Naive thymus-derived CD4-positive, alpha-beta T cell (primary cell): ENCODE data around the gene TRIM54. TPM values are rescaled to one million over a fixed set of nuclear protein-coding genes. Genes with fewer than 3 reads are reported as not detected.

ENCODE experiments used
- ATAC-seq: fragments of 150-1000 bp; cut with Tn5 transposase; 2 replicates; pipeline ENCODE4 v1.10.0; 2021; ENCODE audit warnings: mild to moderate bottlenecking, moderate library complexity
- CTCF ChIA-PET: fragments of 350-600 bp; sonication (Branson Sonifier 250); formaldehyde crosslinking; loops from one replicate; lab custom pipeline; 2021; ENCODE audit warnings: antibody characterized with exemption; lab: Charles Lee
- POLR2A ChIA-PET: fragments of 350-600 bp; sonication (Branson Sonifier 250); formaldehyde crosslinking; loops from one replicate; lab custom pipeline; 2021; ENCODE audit warnings: antibody characterized with exemption, inconsistent platforms; lab: Charles Lee
- DNase-seq, 9 donors: peaks; one replicate each; pipeline versions ENCODE4 v3.0.0 to v3.0.0-alpha.2; 2020 to 2022; ENCODE audit warnings: mixed read lengths in 1 of 9
- H3K27ac ChIP-seq: one replicate; pipeline ENCODE4 v1.7.0; 2013; ENCODE audit warnings: mild to moderate bottlenecking, low read depth, low read length, moderate library complexity
- H3K27me3 ChIP-seq, 2 donors: one replicate each; pipeline ENCODE4 v1.7.0; 2013; ENCODE audit warnings: low read length in 2 of 2, mild to moderate bottlenecking in 2 of 2, moderate library complexity in 2 of 2; ENCODE audit not compliant: control insufficient read depth in 2 of 2, insufficient read depth in 2 of 2
- H3K36me3 ChIP-seq, 3 experiments: 1 replicate in 2 of 3; 2 replicates in 1 of 3; pipeline ENCODE4 v1.7.0; 2013; ENCODE audit warnings: low read length in 3 of 3, mild to moderate bottlenecking in 3 of 3, moderate library complexity in 1 of 3; ENCODE audit not compliant: insufficient read depth in 3 of 3, control insufficient read depth in 2 of 3
- H3K4me1 ChIP-seq, 2 donors: one replicate each; pipeline ENCODE4 v1.7.0; 2013; ENCODE audit warnings: low read length in 2 of 2, mild to moderate bottlenecking in 2 of 2, moderate library complexity in 1 of 2; ENCODE audit not compliant: control insufficient read depth in 2 of 2, insufficient read depth in 2 of 2
- H3K4me3 ChIP-seq: 2 replicates; pipeline ENCODE4 v1.7.0; 2013; ENCODE audit warnings: mild to moderate bottlenecking, low read length
- H3K9me3 ChIP-seq, 3 experiments: 1 replicate in 2 of 3; 2 replicates in 1 of 3; pipeline ENCODE4 v1.7.0; 2013; ENCODE audit warnings: low read length in 3 of 3; ENCODE audit not compliant: control insufficient read depth in 2 of 3
- H3K27ac Mint-ChIP-seq, 9 donors: one replicate each; pipeline ENCODE4 v1.8.0; 2020 to 2022; ENCODE audit warnings: mixed read lengths in 9 of 9, mild to moderate bottlenecking in 8 of 9, moderate library complexity in 5 of 9, inconsistent platforms in 2 of 9
- H3K27me3 Mint-ChIP-seq, 5 donors: one replicate each; pipeline ENCODE4 v1.8.0; 2021 to 2022; ENCODE audit warnings: mixed read lengths in 5 of 5, mild to moderate bottlenecking in 1 of 5
- H3K36me3 Mint-ChIP-seq, 5 donors: one replicate each; pipeline ENCODE4 v1.8.0; 2020 to 2022; ENCODE audit warnings: mixed read lengths in 5 of 5, mild to moderate bottlenecking in 3 of 5, inconsistent platforms in 1 of 5
- H3K4me1 Mint-ChIP-seq, 7 donors: one replicate each; pipeline ENCODE4 v1.8.0; 2020 to 2022; ENCODE audit warnings: mixed read lengths in 7 of 7, mild to moderate bottlenecking in 3 of 7, inconsistent platforms in 1 of 7
- H3K4me3 Mint-ChIP-seq, 10 donors: one replicate each; pipeline ENCODE4 v1.8.0; 2020 to 2022; ENCODE audit warnings: mild to moderate bottlenecking in 10 of 10, mixed read lengths in 10 of 10, moderate library complexity in 6 of 10, inconsistent platforms in 2 of 10
- H3K9me3 Mint-ChIP-seq, 11 donors: one replicate each; pipeline ENCODE4 v1.8.0; 2020 to 2022; ENCODE audit warnings: mixed read lengths in 11 of 11, mild to moderate bottlenecking in 4 of 11, inconsistent platforms in 1 of 11, moderate library complexity in 1 of 11
- intact Hi-C, 2 donors: fragments of 100-400 bp; cut with micrococcal nuclease; formaldehyde crosslinking; loops; one replicate each; pipeline ENCODE4 v1.15.1; 2023
- polyA plus RNA-seq, 2 donors: library from polyadenylated mRNA; unstranded; fragments of 300-500 nt; fragmentation: Illumina TruSeq; gene quantifications; one replicate each; pipeline ENCODE4 v1.2.3, GENCODE V29; 2021
- total RNA-seq, 6 experiments: library from RNA in 5 of 6; stranded (reverse) in 5 of 6; gene quantifications; 1 replicate in 5 of 6; 2 replicates in 1 of 6; pipeline ENCODE4 v1.2.3 and lab custom pipeline; 2021 to 2026

The TRIM54 gene
- total and polyA plus RNA-seq, 7 experiments from 2014 or later: not detected

- POLR2A ChIA-PET: no interaction called here
- peaks cover 0 to 6% of the 10 kb centered on the region in 2 donors for H3K27me3 ChIP-seq
- intact Hi-C loops: loop anchor here in 1 of 2 donors (10.0 kb wide), 1 partner anchor 461 kb away; the partner anchor contains the start of gene DPYSL5
- ATAC-seq: peak; percentile 8
- Mint-ChIP-seq H3K27ac (no peak overlapping the region), H3K4me1 (peaks cover 0 to 14% (median 9%) of the 10 kb centered on the region in 7 donors), H3K9me3 (no peaks in the 10 kb centered on the region), H3K4me3 (peak overlapping the region in 6 of 10 donors; percentile 19 to 75 (median 45)), H3K36me3 (peaks cover 5 to 15% (median 9%) of the 10 kb centered on the region in 5 donors), H3K27me3 (peaks cover 13 to 25% (median 19%) of the 10 kb centered on the region in 5 donors)
- peaks cover 0 to 6% of the 10 kb centered on the region in 2 donors for H3K4me1 ChIP-seq
- CTCF ChIA-PET: interaction anchor here (0.5 kb wide), 1 partner anchor 164 kb away, joined by 3 read pairs; no protein-coding TSS in a partner anchor
- H3K27ac ChIP-seq: no peak overlapping the region
- H3K36me3 ChIP-seq: peaks cover 0 to 11% (median 0%) of the 10 kb centered on the region in 3 experiments
- H3K4me3 ChIP-seq: no peak overlapping the region
- H3K9me3 ChIP-seq: no peaks in the 10 kb centered on the region
- no peak for DNase-seq
Observed at GRCh38 chr2:27306136-27306535, 23.9 kb downstream of the TRIM54 start.

GRCh38 chr2:27306573-27307286, 24.5 kb downstream of the TRIM54 start:
- no peaks in the 10 kb centered on the region for H3K9me3 ChIP-seq
- intact Hi-C loops: loop anchor here in 1 of 2 donors (10.0 kb wide), 1 partner anchor 462 kb away; the partner anchor contains the start of gene DPYSL5
- no peak overlapping the region for H3K4me3 ChIP-seq
- no peak overlapping the region for H3K27ac Mint-ChIP-seq
- peaks cover 0 to 16% (median 4%) of the 10 kb centered on the region in 3 experiments for H3K36me3 ChIP-seq
- H3K27me3 Mint-ChIP-seq: peaks cover 13 to 25% (median 19%) of the 10 kb centered on the region in 5 donors
- no peaks in the 10 kb centered on the region for H3K9me3 Mint-ChIP-seq
- H3K36me3 Mint-ChIP-seq: peaks cover 9 to 21% (median 15%) of the 10 kb centered on the region in 5 donors
- peak overlapping the region; percentile 25 to 75 (median 56) for H3K4me3 Mint-ChIP-seq
- H3K4me1 ChIP-seq: peaks cover 0 to 6% of the 10 kb centered on the region in 2 donors
- H3K27me3 ChIP-seq: peaks cover 0 to 6% of the 10 kb centered on the region in 2 donors
- CTCF ChIA-PET: interaction anchor here (0.5 kb wide), 1 partner anchor 165 kb away, joined by 3 read pairs; no protein-coding TSS in a partner anchor
- ATAC-seq (peak; percentile 48), DNase-seq (peak in 6 of 9 donors; percentile 14 to 39 (median 20))
- peaks cover 0 to 14% (median 9%) of the 10 kb centered on the region in 7 donors for H3K4me1 Mint-ChIP-seq
- H3K27ac ChIP-seq: no peak overlapping the region
- POLR2A ChIA-PET: no interaction called here

DNA sequence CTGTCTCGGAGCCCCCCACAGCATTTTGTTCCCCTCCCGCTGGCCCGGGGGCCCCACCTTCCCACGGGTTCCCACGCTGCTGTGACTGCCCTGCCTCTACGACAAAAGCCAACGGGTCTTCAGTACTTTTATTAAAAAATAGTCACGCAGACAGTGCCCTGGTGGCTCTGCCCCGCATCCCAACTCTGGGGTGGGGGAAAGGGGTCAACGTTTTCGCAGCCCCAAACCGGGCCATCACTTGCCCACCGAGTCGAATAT, 25.0 kb downstream of the TRIM54 start:
- H3K36me3 ChIP-seq: peaks cover 0 to 21% (median 4%) of the 10 kb centered on the region in 3 experiments
- Mint-ChIP-seq H3K4me3 (peak overlapping the region in 6 of 10 donors; percentile 27 to 75 (median 54)), H3K36me3 (peaks cover 9 to 25% (median 17%) of the 10 kb centered on the region in 5 donors), H3K4me1 (peaks cover 0 to 14% (median 9%) of the 10 kb centered on the region in 7 donors), H3K27me3 (peaks cover 13 to 25% (median 19%) of the 10 kb centered on the region in 5 donors), H3K9me3 (no peaks in the 10 kb centered on the region), H3K27ac (no peak overlapping the region)
- H3K4me3 ChIP-seq: no peak overlapping the region
- H3K27me3 ChIP-seq: peaks cover 0 to 6% of the 10 kb centered on the region in 2 donors
- intact Hi-C loops: loop anchor here in 1 of 2 donors (10.0 kb wide), 1 partner anchor 462 kb away; the partner anchor contains the start of gene DPYSL5
- no peak overlapping the region for H3K27ac ChIP-seq
- H3K4me1 ChIP-seq: peaks cover 0 to 6% of the 10 kb centered on the region in 2 donors
- ChIA-PET POLR2A (no interaction called here), CTCF (no interaction called here)
- no peaks in the 10 kb centered on the region for H3K9me3 ChIP-seq
- DNase-seq (no peak), ATAC-seq (no peak)

GRCh38 chr2:27307545-27308358, 25.5 kb downstream of the TRIM54 start:
- Mint-ChIP-seq H3K4me3 (peak overlapping the region in 3 of 10 donors; percentile 44 to 75 (median 59)), H3K36me3 (peaks cover 9 to 29% (median 21%) of the 10 kb centered on the region in 5 donors), H3K9me3 (peaks cover 0 to 2% (median 0%) of the 10 kb centered on the region in 11 donors), H3K27ac (no peak overlapping the region), H3K27me3 (peaks cover 13 to 25% (median 19%) of the 10 kb centered on the region in 5 donors), H3K4me1 (peaks cover 0 to 13% (median 7%) of the 10 kb centered on the region in 7 donors)
- Histone ChIP-seq H3K4me1 (peaks cover 0 to 6% of the 10 kb centered on the region in 2 donors), H3K9me3 (no peaks in the 10 kb centered on the region), H3K4me3 (no peak overlapping the region), H3K27ac (no peak overlapping the region), H3K36me3 (peaks cover 0 to 22% (median 4%) of the 10 kb centered on the region in 3 experiments), H3K27me3 (peaks cover 0 to 6% of the 10 kb centered on the region in 2 donors)
- intact Hi-C loops: loop anchor here in 1 of 2 donors (10.0 kb wide), 1 partner anchor 463 kb away; the partner anchor contains the start of gene DPYSL5
- DNase-seq (no peak), ATAC-seq (no peak)
- ChIA-PET CTCF (no interaction called here), POLR2A (no interaction called here)

GRCh38 chr2:27308359-27308881, 26.2 kb downstream of the TRIM54 start, which contains the start of gene UCN:
TSS of gene UCN (minus strand) at chr2:27308445. CDS start at chr2:27307895, 550 bp downstream.
- no peak within 1 kb of the TSS for H3K4me3 ChIP-seq
- ChIA-PET CTCF (no interaction called here), POLR2A (interaction anchor here (1.0 kb wide), 1 partner anchor 60 kb away, joined by 3 read pairs; no protein-coding TSS in a partner anchor)
- no peak within 1 kb of the TSS for H3K27ac ChIP-seq
- H3K36me3 ChIP-seq: peaks cover 0 to 22% (median 4%) of the 10 kb centered on the region in 3 experiments
- Mint-ChIP-seq H3K36me3 (peaks cover 9 to 29% (median 21%) of the 10 kb centered on the region in 5 donors), H3K27me3 (peaks cover 13 to 25% (median 19%) of the 10 kb centered on the region in 5 donors), H3K27ac (no peak within 1 kb of the TSS), H3K4me3 (peak within 1 kb of the TSS in 7 of 10 donors; percentile 5 to 75 (median 49)), H3K4me1 (peaks cover 0 to 9% (median 4%) of the 10 kb centered on the region in 7 donors), H3K9me3 (peaks cover 0 to 2% (median 0%) of the 10 kb centered on the region in 11 donors)
- intact Hi-C loops: loop anchor here in 1 of 2 donors (10.0 kb wide), 1 partner anchor 464 kb away; the partner anchor contains the start of gene DPYSL5
- peaks cover 0 to 6% of the 10 kb centered on the region in 2 donors for H3K4me1 ChIP-seq
- DNase-seq: no peak
- peaks cover 0 to 6% of the 10 kb centered on the region in 2 donors for H3K27me3 ChIP-seq
- H3K9me3 ChIP-seq: no peaks in the 10 kb centered on the region
- no peak for ATAC-seq
